ENCODE measurements around the gene TBXT. TPM values are rescaled to one million over a fixed set of nuclear protein-coding genes. Genes with fewer than 3 reads are reported as not detected.

The TBXT gene
- total and polyA plus RNA-seq, 2 of the 8 experiments (the other 6 are each of a cell fraction or from before 2014, with no cell fraction given), result 0.18 to 0.24 TPM

DNA sequence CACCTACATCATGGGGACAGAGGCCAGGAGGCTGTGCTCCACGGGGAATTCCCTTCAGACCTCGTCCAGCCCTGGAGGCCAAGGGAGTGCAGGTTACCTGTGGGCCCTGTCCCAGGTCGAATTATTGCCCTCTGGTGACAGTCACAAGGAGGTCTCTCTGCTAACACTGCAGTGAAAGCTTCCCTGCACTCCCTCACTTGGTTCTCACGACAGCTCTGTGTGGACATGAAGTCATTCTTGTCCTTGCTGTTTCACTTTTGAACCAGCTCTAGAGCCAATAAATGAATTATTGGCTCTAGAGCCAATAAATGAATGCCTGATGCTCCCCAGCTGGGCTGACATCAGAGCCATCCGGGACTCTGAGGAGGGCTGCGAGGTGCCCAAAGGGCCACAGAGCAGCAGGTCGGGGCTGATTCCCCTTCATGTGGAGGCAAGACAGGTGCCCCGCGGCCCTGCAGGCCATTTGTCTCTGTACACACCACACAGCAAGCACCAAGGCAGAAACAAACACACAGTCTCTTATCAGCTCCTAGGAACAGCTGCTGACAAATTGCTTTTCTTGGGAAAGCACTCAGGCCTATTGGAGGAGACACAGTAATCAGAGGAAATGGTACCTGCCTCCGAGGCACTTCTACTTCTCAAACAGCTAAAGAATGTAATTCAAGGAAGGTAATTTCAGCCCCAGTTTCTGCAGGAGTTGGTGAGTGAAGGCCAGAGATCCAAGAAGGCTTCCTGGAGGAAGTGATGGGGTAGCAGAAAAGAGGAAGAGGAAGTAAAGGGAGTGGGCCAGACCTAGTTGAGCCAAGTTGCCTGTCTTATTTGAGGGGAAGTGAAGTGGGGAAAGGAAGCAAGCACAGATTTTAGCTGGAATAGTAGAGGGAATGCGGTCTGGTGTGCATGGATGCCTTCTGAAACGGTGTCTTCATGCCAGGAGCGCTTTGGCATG, 27.5 kb upstream of the TBXT start:
- DNase-seq (ENCODE audit: low read depth in 1 of 2, low spot score in 2 of 2) (no peak), FAIRE-seq (no peak)
- no peaks in the 10 kb centered on the region for H3K79me2 ChIP-seq (ENCODE audit: control insufficient read depth in 1 of 2, insufficient read depth in 2 of 2, low read length in 2 of 2)
- H3K4me1 ChIP-seq (replicated peaks in 1 of 4; ENCODE audit: control insufficient read depth in 3 of 4, insufficient read depth in 4 of 4, low read length in 3 of 4), result peaks cover 0 to 4% (median 2%) of the 10 kb centered on the region in 4 experiments; a peak in 2 of 7 replicates
- H2BK20ac ChIP-seq (ENCODE audit: low read length), result no peak overlapping the region
- H2AK5ac ChIP-seq (ENCODE audit: low read depth, low read length), result no peak overlapping the region
- H4K8ac ChIP-seq (ENCODE audit: extremely low read depth, insufficient read depth, low read length), result no peak overlapping the region
- 82% methylated on average over 13 of the region's 13 CpGs; no CpG with 5 or more reads in 1 of the 2 experiments for WGBS, 2 experiments (ENCODE audit: extremely low coverage in 1 of 2, insufficient coverage in 1 of 2, insufficient read length in 1 of 2, insufficient replicate concordance in 2 of 2, low coverage in 1 of 2, low lambda C conversion rate in 2 of 2, missing lambda C conversion rate in 1 of 2)
- no peak overlapping the region for H3K18ac ChIP-seq (ENCODE audit: extremely low read depth, low read length)
- peaks cover 0 to 19% (median 10%) of the 10 kb centered on the region in 4 experiments; a peak in 3 of 7 replicates for H3K27me3 ChIP-seq (replicated peaks in 1 of 4; ENCODE audit: control insufficient read depth in 3 of 4, extremely low read depth in 1 of 4, insufficient read depth in 3 of 4, low read length in 3 of 4)
- H4K20me1 ChIP-seq (replicated peaks in 1 of 2; ENCODE audit: control insufficient read depth in 1 of 2, insufficient read depth in 2 of 2, low read length in 2 of 2), result peaks cover 0 to 3% of the 10 kb centered on the region in 2 experiments
- no peak overlapping the region for H3K4me3 ChIP-seq (ENCODE audit: extremely low read depth in 1 of 4, insufficient read depth in 2 of 4, low read depth in 3 of 4, low read length in 4 of 4)
- H2AFZ ChIP-seq (ENCODE audit: low read length), result no peak overlapping the region
- H3K23ac ChIP-seq (ENCODE audit: insufficient read length), result no peak overlapping the region
- H3K79me1 ChIP-seq (ENCODE audit: low read depth, low read length), result no peaks in the 10 kb centered on the region
- no peak overlapping the region for H4K5ac ChIP-seq (ENCODE audit: insufficient read length, low read depth, low read length)
- no peak overlapping the region for H3K14ac ChIP-seq (ENCODE audit: insufficient read length)
- no peak overlapping the region for H3K9ac ChIP-seq (replicated peaks in 1 of 4; ENCODE audit: extremely low read depth in 1 of 4, low read depth in 3 of 4, low read length in 3 of 4)
- H3K36me3 ChIP-seq (ENCODE audit: control insufficient read depth in 2 of 4, insufficient read depth in 4 of 4, low read length in 3 of 4), result no peaks in the 10 kb centered on the region
- H2BK12ac ChIP-seq (ENCODE audit: low read depth, low read length), result no peak overlapping the region
- H3K4me2 ChIP-seq (ENCODE audit: insufficient read depth in 1 of 2, low read depth in 2 of 2, low read length in 2 of 2), result no peak overlapping the region
- no peak overlapping the region for H3K27ac ChIP-seq (ENCODE audit: low read depth, low read length)
- no peak overlapping the region for H2BK15ac ChIP-seq (ENCODE audit: low read length)
- no peak overlapping the region for H3K56ac ChIP-seq (replicated peaks; ENCODE audit: insufficient read length, low read depth, low read length)
- H2BK120ac ChIP-seq (replicated peaks; ENCODE audit: low read depth, low read length), result no peak overlapping the region
- no peaks in the 10 kb centered on the region; the same call in 1 of the 2 replicates for H3K23me2 ChIP-seq (ENCODE audit: low read depth, low read length)
- CTCF ChIA-PET (ENCODE audit: partially characterized antibody), result interaction anchor here (1.2 to 1.8 kb wide), 2 partner anchors 30 to 44 kb away, joined by 3 to 4 read pairs; no protein-coding TSS in a partner anchor
- POLR2A ChIA-PET (ENCODE audit: partially characterized antibody), result no interaction called here
- no peaks in the 10 kb centered on the region for H3K9me3 ChIP-seq (ENCODE audit: insufficient read depth in 2 of 2, low read depth in 1 of 2, low read length in 1 of 2)
- no peak overlapping the region for H3K4ac ChIP-seq (replicated peaks; ENCODE audit: insufficient read length, low read depth, low read length)
- H4K91ac ChIP-seq (replicated peaks; ENCODE audit: insufficient read length, low read length), result no peak overlapping the region
- H2BK5ac ChIP-seq (ENCODE audit: low read depth, low read length), result no peak overlapping the region
- no peak for TF ChIP-seq SAP30 (IDR thresholded peaks at IDR 0.05; ENCODE audit: insufficient read depth, insufficient replicate concordance, low read length)
- TF ChIP-seq BCL11A (IDR thresholded peaks at IDR 0.05; ENCODE audit: low read depth in 2 of 2, low read length in 2 of 2), result no peak
- TF ChIP-seq, protein P1, sequence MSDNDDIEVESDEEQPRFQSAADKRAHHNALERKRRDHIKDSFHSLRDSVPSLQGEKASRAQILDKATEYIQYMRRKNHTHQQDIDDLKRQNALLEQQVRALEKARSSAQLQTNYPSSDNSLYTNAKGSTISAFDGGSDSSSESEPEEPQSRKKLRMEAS (IDR thresholded peaks at IDR 0.05), result no peak
- TF ChIP-seq CREB1 (IDR thresholded peaks at IDR 0.05), result no peak
- no peak for TF ChIP-seq POU5F1 (IDR thresholded peaks at IDR 0.05; ENCODE audit: low read depth, low read length)
- no peak for TF ChIP-seq CHD2 (IDR thresholded peaks at IDR 0.05; ENCODE audit: low read length)
- TF ChIP-seq KDM4A (IDR thresholded peaks at IDR 0.05; ENCODE audit: low read depth, low read length, severe bottlenecking), result no peak
- TF ChIP-seq SP4 (IDR thresholded peaks at IDR 0.05; ENCODE audit: low read length), result no peak
- no peak for TF ChIP-seq GABPA (IDR thresholded peaks at IDR 0.05; ENCODE audit: borderline replicate concordance, insufficient read depth, low read length)
- TF ChIP-seq RFX5 (IDR thresholded peaks at IDR 0.05; ENCODE audit: borderline replicate concordance, low read depth, low read length), result no peak
- TF ChIP-seq BACH1 (IDR thresholded peaks at IDR 0.05; ENCODE audit: low read length), result no peak
- no peak for TF ChIP-seq CTBP2 (IDR thresholded peaks at IDR 0.05; ENCODE audit: borderline replicate concordance, insufficient read depth, insufficient read length, low read length)

Data from H1 (cell line).